GM19099 (cell line): ENCODE measurements around the gene VNN1.

Experiments used
- POLR2A ChIP-seq: IDR thresholded peaks from 3 replicates; pipeline ENCODE4 v1.6.1; 2011; ENCODE audit warnings: low read depth; ENCODE audit not compliant: insufficient read length; ENCODE audit errors: extremely low read depth

Gene VNN1, protein sequence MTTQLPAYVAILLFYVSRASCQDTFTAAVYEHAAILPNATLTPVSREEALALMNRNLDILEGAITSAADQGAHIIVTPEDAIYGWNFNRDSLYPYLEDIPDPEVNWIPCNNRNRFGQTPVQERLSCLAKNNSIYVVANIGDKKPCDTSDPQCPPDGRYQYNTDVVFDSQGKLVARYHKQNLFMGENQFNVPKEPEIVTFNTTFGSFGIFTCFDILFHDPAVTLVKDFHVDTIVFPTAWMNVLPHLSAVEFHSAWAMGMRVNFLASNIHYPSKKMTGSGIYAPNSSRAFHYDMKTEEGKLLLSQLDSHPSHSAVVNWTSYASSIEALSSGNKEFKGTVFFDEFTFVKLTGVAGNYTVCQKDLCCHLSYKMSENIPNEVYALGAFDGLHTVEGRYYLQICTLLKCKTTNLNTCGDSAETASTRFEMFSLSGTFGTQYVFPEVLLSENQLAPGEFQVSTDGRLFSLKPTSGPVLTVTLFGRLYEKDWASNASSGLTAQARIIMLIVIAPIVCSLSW

DNA sequence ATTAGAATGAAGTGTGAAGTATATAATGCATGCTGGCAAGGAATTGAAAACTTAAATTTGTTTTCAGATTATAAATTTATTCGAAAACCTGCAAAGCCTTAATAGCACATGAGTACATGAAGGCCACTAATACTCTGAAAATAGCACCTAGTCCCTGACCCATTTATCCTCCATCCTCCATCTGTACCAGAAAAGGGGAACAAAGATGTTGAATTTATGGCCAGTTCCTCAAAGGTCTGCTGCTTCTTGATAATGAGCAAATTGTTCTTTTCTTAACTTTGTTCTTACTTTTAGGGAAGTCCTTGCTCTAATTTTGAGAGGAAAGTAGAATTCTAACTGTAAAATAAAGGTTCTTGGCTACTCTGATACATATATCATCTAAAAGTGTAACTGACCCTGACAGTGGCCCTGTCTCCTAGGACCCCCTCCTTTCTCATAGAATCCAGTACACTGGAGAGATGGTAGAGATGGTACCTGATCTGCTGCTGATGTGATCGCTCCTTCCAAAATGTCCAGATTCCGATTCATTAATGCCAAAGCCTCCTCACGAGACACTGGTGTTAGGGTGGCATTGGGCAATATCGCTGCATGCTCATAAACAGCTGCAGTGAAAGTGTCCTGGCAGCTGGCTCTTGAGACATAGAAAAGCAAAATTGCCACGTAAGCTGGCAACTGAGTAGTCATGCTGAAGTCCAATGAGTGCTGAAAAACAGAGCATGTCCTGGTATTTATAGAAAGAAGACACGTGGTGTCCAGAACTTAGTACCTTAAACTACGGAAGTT lies at the start of gene VNN1:
Gene VNN1, minus strand, starts transcription at position 704 of the 783 bp plus-strand sequence. Its CDS starts 20 bp downstream, at position 684.
- TF ChIP-seq POLR2A: no peak

DNA sequence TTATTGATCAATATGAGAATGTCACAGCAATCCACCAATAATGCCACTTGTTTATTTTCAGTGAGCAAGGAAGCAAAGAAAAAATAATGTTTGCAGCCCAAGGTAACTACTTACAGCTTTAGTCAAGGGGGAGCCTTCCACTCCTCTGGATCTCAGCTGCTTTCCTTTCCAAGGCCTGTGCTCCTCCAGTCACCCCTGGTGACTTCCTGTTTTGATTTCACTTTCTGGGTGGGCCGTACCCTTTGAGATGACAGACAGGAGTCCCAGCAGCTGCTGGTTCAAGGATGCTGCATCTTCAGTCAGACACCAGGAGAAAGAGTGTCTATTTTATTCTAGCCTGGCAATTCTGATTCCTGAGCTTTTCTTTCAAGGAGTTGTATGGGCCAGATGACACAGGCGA lies 49.4 kb upstream of the VNN1 start:
- TF ChIP-seq POLR2A: no peak

DNA sequence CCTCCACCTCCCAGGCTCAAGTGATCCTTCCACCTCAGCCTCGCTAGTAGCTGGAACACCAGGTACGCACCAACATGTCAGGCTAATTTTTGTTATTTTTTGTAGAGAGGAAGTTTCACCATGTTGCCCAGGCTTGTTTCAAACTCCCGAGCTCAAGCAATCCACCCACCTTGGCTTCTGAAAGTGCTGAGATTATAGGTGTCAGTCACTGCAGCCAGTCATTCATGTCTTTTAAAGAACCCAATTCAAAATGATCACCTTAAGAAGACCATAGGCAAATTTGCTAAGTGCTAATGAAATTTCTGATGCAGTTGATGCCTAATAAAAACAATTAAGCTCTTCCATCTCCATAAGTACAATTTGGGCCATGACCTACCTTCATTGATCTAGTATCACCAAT lies 46.4 kb upstream of the VNN1 start:
- no peak for TF ChIP-seq POLR2A

DNA sequence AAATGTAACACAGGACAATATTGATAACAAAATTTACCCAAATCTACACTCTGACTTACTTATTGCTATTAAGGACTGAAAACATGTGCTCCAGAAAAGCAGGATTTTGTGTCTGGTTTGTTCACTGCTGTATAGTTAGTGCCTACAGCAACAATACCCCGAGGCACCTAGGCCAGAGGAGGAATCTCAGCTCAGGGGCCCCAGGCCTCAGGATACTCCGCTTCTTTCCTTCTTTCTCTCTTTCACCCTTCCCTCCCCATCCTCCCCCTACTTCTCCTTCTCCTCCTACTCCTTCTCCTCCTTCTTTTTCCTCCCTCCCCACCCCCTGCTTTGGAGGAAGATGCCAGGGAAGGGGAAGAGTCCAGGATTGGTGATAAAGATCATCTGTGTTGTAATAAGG lies 44.8 kb upstream of the VNN1 start:
- TF ChIP-seq POLR2A: no peak

DNA sequence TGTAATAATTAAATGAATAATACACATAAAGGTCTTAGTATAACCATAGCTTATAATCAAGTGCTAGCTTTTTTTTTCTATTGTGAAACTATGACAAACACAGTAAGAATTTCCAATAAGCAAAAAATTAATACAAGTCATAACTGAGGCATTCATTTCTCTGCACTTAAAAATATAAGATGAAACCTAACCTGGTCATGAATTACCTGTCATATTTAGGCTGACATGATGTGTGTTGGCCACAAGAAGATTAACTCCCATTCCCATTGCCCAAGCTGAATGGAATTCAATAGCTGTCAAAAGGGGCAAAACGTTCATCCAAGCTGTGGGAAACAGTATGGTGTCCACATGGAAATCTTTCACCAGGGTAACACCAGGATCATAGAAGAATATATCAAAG lies 38.4 kb upstream of the VNN1 start:
- no peak for TF ChIP-seq POLR2A

DNA sequence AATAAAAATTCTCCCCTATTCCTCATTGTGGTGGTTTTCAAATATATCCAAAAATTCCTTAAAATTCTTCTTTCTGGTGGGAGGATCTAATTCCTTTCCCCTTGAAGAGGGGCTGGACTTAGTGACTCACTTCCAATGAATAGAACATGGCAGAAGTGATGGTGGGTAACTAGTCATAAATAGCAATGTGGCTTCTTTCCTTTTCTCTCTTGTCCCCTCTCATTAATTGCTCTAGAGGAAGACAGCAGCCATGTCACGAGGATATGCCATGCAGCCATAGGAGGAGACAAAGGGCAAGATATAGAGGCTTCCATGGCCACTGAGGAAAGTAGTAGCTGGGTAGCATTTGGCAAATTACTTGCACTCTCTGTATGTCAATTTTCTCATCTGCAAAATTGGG lies 38.0 kb upstream of the VNN1 start:
- no peak for TF ChIP-seq POLR2A

DNA sequence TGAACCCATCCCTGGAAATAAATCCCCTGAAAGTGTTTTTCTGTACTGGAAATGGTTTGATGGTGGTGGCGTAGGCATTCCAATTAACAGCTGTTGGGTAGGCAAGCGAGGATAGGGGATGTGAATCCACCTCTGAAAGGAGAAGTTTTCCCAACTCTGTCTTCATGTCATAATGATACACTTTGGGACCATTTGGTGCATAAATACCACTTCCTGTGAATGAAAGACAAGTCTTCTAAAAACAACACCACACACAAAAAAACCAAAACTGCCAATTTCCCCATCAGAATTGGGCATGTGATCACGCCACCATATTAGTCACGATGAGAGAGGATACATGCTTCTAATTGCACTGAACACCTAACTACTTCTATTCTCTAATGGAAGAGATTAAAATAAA lies 37.5 kb upstream of the VNN1 start:
- TF ChIP-seq POLR2A: no peak

DNA sequence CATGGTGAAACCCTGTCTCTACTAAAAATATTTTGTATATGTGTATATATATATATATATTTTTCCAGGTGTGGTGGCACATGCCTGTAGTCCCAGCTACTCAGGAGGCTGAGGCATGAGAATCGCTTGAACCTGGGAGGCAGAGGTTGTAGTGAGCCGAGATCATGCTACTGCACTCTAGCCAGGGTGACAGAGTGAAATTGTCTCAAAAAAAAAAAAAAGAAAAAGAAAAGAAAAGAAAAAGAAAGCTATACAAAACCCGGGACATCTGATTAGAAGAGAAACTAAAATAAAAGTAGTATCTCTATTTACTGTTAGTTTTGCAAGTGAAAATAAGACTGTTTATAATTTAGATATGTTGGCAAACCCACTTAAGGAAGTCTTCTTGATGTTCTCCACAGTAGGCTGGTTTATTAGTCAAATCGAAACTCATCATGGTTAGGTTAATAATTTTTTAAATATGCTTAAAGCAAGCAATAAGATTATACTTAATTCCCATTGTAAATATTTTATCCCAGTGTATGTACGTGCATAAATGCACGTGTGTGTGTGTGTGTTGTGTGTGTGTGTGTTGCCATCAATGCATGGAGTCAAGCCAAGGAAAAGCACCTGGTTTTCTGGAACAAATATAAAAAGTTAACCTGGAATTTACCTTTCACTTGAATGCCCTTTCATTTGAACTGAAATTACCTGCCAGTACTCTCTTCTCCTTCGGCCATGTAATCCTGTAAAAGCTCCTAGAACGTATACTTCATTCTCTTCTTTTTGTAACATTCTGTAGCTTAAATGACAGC lies 36.8 kb upstream of the VNN1 start:
- no peak for TF ChIP-seq POLR2A

DNA sequence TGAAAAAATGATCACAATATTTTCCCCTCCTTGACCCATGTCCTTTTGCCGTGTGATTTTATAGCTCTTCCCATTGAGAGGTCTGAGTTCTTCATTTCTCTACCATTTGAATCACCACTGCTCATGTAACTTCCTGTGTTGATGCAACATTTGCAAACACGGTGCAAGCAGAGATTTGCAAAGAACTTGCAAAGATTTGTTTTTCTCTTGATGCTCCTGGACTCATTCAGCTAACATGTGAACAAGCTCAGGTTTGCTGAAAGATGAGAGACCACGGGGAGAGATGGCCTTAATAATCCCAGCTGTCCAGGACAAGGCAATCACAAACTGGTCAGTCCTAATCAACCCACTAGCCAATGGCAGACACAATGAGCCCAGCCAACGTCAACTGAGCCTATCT lies 35.3 kb upstream of the VNN1 start:
- TF ChIP-seq POLR2A: no peak

DNA sequence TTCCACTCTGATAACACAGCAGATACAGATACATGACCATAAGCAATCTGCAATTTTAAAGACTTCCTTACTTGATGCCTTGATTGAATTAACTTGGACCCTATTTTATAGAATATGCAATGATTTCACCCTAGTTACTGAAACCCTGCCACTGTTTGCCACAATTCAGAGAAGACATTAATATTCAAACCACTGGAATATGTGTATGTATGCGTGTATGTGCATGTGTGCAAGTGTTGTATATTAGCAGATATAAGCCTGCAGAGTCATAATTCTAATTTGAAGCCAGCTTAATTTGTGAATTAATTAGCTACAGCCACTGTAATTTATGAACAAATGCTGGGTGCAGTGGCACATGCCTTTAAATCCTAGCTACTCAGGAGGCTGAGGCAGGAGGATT lies 34.6 kb upstream of the VNN1 start:
- TF ChIP-seq POLR2A: no peak

DNA sequence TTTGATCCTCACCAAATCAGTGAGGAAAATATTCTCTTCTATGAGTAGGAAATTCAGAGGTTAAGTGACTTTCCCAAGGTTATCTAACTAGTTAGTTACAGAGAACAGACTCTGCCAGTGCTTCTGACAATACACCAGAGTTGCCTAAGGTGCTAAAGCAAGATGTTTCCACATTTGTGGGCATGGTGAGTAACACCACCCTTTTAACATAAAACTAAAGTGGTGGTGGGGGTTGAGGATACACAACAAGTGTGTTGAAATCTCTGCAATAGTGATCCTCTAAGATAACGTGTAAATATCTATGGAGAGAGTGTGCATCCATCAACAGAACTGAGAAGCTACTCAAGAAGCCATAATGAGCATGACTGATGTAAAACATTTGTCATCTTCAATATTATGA lies 32.2 kb upstream of the VNN1 start:
- TF ChIP-seq POLR2A: no peak

DNA sequence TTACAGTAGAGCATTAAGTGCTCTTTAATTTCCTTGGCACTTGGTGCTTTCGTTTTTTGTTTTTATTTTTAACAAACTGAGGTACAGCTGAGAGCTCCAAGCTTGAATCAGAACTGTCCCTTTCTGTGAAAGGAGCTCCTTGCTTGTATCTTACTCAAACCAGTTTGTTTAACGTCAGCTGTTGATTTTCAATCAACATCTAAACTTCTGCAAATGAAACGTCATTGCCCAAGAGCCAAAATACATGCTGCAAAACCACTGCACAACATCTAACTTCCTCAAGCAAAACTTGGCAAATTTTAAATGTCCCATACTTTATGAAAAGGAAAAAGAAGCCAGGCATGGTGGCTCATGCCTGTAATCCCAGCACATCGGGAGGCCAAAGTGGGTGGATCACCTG lies 28.6 kb upstream of the VNN1 start:
- TF ChIP-seq POLR2A: no peak

DNA sequence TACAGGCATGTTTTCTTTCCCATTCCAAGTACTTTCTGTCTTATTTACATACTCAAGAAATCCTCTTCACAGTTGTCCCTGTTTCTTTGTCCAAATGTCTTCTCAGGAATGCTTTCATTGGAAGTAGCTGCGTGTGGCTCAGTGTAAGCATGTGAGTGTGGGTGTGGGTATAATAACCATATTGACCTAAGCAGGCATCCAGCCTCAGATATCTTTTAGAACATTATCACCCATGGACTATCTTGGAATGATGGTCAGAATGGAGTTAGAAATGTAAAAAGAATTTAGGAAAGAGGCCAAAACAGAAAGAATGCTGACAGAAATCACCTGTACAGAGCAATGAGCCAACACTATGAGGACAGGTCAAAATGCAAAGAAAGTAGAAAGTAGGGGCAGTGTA lies 27.4 kb upstream of the VNN1 start:
- TF ChIP-seq POLR2A: no peak

DNA sequence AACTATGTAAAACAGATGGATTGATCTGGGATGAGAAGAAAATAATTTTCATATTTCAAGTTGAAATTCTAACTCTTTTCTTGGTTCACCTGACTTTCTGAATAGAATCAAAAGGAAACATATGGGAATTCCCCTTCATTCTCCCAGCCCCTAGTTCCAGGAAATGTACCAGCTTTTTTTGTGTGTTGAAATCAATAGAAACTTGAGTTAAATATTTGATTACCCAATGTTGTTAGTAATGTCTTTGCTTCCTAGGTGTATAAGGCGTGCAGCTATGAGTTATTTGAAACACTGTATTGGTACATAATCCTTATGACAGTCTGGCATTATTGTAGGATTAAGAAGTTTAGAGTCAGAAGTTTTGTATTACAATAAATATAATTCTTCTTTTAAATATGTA lies 22.4 kb upstream of the VNN1 start:
- TF ChIP-seq POLR2A: no peak

DNA sequence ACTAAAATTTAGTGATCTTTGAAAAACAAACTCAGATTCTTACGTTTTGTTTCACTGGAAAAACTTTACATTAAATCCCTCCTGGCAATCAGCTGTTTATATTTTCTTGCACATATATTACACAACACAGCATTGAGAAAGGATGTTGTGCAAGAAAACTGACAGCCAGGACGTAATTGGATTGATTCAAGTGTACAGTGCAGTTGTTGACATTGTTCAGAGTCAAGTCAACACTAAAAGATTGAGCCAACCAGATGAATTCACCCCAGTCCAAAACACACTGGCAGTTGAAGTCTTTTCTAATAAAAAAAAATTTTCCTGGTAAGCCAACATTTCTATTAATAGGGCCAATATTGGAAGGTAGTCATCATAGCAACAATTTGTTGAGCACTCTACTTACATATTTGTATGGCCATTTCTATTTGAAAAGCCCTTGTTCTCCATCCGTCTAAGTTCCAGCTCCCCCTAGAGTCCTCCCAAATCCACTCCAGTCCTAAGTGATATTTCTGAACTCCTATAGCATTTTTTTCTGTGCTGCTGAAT lies 20.9 kb upstream of the VNN1 start:
- TF ChIP-seq POLR2A: no peak

DNA sequence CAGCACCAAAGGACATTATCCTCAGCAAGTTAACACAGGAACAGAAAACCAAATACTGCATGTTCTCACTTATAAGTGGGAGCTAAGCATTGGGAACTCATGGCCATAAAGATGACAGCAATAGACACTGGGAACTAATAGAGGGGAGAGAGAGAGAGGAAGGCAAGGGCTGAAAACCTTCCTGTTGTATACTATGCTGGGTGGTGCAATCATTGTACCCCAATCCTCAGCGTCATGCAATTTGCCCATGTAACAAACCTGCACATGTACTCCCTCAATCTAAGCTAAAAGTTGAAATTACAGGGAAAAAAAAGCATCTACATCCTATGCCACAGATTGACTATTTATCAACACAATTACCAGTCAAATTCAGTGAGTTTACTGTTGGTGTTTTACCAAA lies 20.0 kb upstream of the VNN1 start:
- TF ChIP-seq POLR2A: no peak

DNA sequence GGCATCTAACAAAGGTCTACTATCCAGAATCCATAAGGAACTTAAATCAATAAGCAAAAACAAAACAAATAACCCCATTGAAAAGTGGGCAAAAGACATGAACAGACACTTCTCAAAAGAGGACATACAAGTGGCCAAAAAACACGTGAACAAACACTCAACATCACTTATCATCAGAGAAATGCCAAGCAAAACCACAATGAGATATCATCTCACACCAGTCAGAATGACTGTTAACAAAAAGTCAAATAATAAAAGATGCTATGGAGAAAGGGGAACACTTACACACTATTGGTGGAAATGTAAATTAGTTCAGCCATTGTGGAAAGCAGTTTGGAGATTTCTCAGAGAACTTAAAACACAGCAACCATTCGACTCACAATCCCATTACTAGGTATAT lies 19.4 kb upstream of the VNN1 start:
- no peak for TF ChIP-seq POLR2A
